H1 (cell line): ENCODE results near the gene PRR14L. TPM values are rescaled to one million over a fixed set of nuclear protein-coding genes. Genes with fewer than 3 reads are reported as not detected.

Experiments
- CREB1 ChIP-seq: IDR thresholded peaks from 2 replicates; pipeline ENCODE4 v1.6.1; 2012; ENCODE audit warnings: inconsistent platforms
- polyA plus RNA-seq, 7 experiments: library from polyadenylated mRNA; depleted of rRNA in 3 of 7; stranded (reverse) in 5 of 7; unstranded in 2 of 7; fragments of >200 nt in 5 of 7; fragments of 200-250 nt in 2 of 7; gene quantifications; 1 replicate in 5 of 7; 2 replicates in 1 of 7; 4 replicates in 1 of 7; pipeline versions ENCODE4 v1.2.1 to v1.2.3, GENCODE V29; 2011 to 2013; ENCODE audit warnings: missing spikeins in 2 of 7, mixed read lengths in 2 of 7
- total RNA-seq: library from RNA; stranded (reverse); fragmentation: NEBNext Ultra II Directional; extraction: Animal tissue kit (Norgen Biotek cat#: 25700); gene quantifications from 2 replicates; pipeline ENCODE4 v1.2.1, GENCODE V29; 2021

Gene PRR14L
- total and polyA plus RNA-seq, 2 of the 8 experiments (the other 6 are each of a cell fraction or from before 2014, with no cell fraction given) = 26.5 to 98.6 TPM

DNA sequence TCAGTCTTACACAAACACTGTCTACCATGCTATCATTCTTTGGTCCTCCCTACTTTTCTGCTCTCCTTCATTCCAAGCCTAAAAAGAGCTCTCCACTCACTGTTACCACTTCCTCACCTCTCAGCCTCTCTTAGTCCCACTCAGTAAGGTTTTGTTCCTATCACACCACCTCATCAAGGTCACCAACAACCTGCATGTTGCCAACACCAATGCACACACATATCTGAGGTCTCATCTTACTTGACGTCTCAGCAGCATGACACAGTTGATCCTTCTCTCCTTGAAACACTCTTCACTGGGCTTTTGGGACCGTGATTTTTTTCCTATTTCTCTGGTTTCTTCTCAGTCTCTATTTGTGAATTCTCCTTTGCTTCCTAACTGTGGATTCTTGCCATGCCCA lies 96.0 kb downstream of the PRR14L start (continued):
- TF ChIP-seq CREB1 = no peak
